ENCODE results near the gene TP53I13. TPM values are rescaled to one million over a fixed set of nuclear protein-coding genes. Genes with fewer than 3 reads are reported as not detected.

The TP53I13 gene
- total RNA-seq, 1 experiment from 2014 or later = 45.8 TPM

DNA sequence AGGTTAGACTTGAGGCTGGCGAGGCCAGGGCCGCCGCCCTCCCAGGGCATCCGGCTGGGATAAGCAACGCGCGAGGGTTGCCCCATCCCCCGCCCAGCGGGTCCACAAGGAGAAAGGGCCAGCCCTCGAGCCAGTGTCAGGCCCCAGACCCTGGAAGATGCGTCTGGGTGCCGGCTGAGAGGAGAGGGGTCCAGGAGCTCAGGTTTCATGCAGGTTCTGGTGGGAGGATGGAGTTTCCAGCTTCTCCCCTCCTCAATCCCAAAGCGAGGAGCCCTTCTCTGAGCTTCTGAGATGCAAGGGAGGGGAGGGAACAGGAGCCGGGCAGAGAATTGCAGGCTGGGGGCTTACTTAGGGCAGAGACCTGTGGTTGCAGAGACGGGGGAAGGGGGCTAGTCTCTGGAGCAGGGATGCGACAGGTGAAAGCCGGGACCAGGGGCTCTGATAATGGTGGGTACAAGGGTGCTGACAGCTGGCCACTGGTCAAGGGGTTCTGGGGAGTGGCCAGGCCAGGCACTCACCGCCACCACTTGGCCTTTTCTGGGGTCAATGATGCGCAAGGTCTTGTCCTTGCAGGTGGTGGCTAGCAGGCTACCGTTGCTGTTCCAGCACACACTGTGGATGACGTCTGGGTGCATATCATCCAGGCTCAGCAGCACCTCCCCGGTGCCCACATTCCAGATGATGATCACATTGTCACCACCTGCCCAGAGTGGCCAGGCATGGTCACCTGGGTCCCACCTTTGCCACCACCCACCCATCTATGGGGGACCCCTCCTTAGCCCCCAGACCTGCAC, 50.0 kb downstream of the TP53I13 start:
- no peaks in the 10 kb centered on the region for H3K36me3 ChIP-seq (replicated peaks; ENCODE audit: control insufficient read depth, insufficient read depth, low read length)
- DNase-seq = no peak
- H3K4me3 ChIP-seq (ENCODE audit: insufficient read depth, low read depth, low read length) = peak overlapping the region; percentile 45
- peaks cover 73% of the 10 kb centered on the region for H3K27me3 ChIP-seq (ENCODE audit: control insufficient read depth, insufficient read depth, low read length)

DNA sequence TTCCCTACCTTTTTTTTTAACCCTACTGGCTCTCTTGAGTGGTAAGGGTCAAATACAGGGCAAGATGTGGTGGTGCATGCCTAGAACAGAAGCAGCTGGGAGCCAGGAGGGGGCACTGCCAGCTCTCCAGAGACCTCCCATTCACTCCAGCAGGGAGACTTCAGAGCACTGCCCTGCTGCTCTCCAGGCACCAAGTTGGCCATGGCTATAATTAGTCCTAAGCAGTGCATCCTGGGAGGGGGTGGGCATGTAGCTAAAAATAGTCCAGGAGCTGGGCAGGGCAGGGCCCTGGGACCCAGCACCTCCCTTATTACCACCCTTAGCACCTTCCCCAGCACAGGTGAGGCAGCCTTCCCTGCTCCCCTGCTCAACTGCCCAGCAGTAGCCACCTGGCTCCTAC, 50.8 kb downstream of the TP53I13 start:
- DNase-seq = peak; percentile 70
- Histone ChIP-seq H3K27me3 (ENCODE audit: control insufficient read depth, insufficient read depth, low read length) (peaks cover 66% of the 10 kb centered on the region), H3K4me3 (ENCODE audit: insufficient read depth, low read depth, low read length) (no peak overlapping the region), H3K36me3 (replicated peaks; ENCODE audit: control insufficient read depth, insufficient read depth, low read length) (no peaks in the 10 kb centered on the region)

DNA sequence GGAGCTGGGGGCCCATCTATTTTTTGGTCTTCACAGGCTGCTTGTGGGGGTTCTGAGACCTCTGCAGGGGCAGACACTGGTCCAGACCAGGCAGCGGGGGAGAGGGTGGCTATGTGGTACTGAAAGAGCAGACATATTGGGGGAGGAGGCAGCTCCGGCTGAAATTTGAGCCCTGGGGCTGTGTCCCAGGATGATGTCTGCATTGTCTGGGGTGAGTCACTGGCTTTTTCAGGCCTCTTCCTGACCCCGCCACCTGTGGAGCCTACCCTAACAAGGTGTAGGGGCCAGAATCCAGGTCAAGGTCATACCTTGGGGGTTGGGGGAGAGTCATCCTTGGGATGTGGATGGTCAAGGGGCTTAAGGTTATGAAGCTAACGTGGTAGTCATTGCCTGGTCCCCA, 51.8 kb downstream of the TP53I13 start:
- Histone ChIP-seq H3K36me3 (replicated peaks; ENCODE audit: control insufficient read depth, insufficient read depth, low read length) (no peaks in the 10 kb centered on the region), H3K27me3 (ENCODE audit: control insufficient read depth, insufficient read depth, low read length) (peaks cover 55% of the 10 kb centered on the region), H3K4me3 (ENCODE audit: insufficient read depth, low read depth, low read length) (no peak overlapping the region)
- DNase-seq = peak; percentile 70

DNA sequence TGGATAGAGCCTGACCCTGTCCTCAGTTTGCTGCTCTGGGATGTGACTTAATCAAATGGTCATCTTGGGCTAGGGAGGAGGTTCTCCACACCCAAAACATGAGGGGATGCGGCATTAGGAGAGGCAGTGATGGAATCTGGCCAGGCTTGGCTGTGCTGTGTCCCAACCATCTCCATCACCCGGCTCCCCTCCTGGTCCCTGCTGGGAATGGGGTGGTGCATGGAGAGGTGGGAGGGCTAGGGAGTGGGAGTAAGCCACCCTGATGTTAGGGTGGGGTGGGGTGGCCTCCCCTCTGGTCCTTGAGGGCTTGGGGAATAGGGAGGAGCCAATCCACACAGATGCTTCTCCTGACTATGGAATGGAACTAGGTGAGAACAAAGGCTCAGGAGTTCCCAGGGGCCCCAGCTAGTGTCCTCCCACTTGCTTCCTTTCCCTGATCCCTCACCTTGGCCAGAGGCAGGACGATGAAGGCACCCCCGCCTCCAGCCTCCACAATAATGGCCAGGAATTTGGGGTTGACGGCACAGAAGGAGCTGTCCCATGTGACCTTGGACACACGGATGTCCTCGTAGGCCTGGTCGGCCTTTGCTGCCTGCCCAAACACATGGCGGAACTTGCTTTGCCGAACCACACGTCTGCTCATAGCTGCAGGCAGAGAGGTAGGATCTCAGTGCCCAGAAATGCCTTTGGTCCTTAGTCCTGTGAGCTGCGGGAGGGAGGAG, 52.4 kb downstream of the TP53I13 start:
- no peak for DNase-seq
- Histone ChIP-seq H3K27me3 (ENCODE audit: control insufficient read depth, insufficient read depth, low read length) (peaks cover 49% of the 10 kb centered on the region), H3K4me3 (ENCODE audit: insufficient read depth, low read depth, low read length) (no peak overlapping the region), H3K36me3 (replicated peaks; ENCODE audit: control insufficient read depth, insufficient read depth, low read length) (no peaks in the 10 kb centered on the region)

DNA sequence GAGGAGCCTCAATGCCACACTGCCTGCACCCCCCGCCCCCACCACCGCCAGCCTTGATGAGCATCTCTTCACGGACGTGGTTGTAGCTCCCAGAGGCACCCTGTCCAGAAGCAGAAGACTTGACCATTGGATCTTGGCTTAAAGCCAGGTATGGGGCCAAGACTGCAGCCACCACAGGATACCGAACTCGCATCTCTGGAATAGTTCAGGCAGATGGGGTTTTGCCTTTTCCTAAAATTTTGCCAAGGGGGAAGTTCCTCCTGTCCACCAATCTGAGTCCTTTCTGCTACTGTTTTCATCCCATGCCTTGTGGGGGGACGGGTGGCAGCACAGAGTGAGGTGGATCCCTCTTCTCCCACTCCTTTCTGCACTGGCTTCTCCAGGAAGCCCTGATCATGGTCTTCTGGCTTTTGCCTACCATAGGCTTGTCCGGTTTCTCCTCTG, 53.3 kb downstream of the TP53I13 start:
- no peak overlapping the region for H3K4me3 ChIP-seq (ENCODE audit: insufficient read depth, low read depth, low read length)
- no peaks in the 10 kb centered on the region for H3K36me3 ChIP-seq (replicated peaks; ENCODE audit: control insufficient read depth, insufficient read depth, low read length)
- DNase-seq = peak; percentile 29
- peaks cover 41% of the 10 kb centered on the region for H3K27me3 ChIP-seq (ENCODE audit: control insufficient read depth, insufficient read depth, low read length)

Other genes with a start within 250 kb of the TP53I13 start
- 27.4 and 51.0 TPM in 2 replicates for gene TAOK1, start 178.3 kb upstream of the TP53I13 start, total RNA-seq (2014; rRNA removed; shearing (Covaris generic))
- gene ABHD15, start 1.7 kb upstream of the TP53I13 start, total RNA-seq (2014; rRNA removed; shearing (Covaris generic)) = 1.7 TPM in 2 replicates
- gene GIT1, start 20.9 kb downstream of the TP53I13 start, total RNA-seq (2014; rRNA removed; shearing (Covaris generic)) = 40.3 and 46.1 TPM in 2 replicates
- 11.1 and 11.9 TPM in 2 replicates for gene ANKRD13B, start 24.4 kb downstream of the TP53I13 start, total RNA-seq (2014; rRNA removed; shearing (Covaris generic))
- gene CORO6, start 54.2 kb downstream of the TP53I13 start, total RNA-seq (2014; rRNA removed; shearing (Covaris generic)) = 3.9 and 6.9 TPM in 2 replicates